ENCODE measurements around the gene LPP. TPM values are rescaled to one million over a fixed set of nuclear protein-coding genes. Genes with fewer than 3 reads are reported as not detected.

The LPP gene
- total and polyA plus RNA-seq, 2 donors (not counting 1 experiment from before 2014, with no cell fraction given), result 7.6 to 81.7 TPM

DNA sequence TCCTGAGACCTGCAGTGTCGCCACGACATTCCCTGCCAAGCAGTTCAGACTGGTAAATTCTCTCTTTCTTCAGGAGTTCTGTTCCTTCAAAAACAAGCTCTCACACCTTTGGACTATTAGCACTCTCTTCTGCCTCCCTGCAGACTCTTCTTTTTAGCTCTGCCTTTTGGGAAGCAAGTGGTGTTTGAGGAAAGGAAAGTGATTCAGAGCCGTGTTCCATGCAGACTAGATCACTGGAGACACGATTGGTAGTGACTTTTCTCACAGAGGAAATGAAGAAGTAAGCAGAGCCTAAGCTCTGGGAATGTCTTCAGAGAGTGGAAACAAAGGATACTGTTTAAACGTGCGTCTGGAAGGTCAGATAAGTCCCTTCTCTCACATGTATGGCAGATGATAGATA is 747.2 kb downstream of the LPP start:
- ATAC-seq (ENCODE audit: low read depth) (no peak), DNase-seq (no peak)
- Histone ChIP-seq H3K4me2 (replicated peaks; ENCODE audit: low read depth, low read length, poor library complexity, severe bottlenecking) (no peak overlapping the region), H3K9ac (ENCODE audit: low read length) (no peak overlapping the region), H3K36me3 (replicated peaks in 1 of 2; ENCODE audit: control extremely low read depth in 1 of 2, control insufficient read depth in 1 of 2, extremely low read depth in 1 of 2, insufficient read depth in 2 of 2, low read length in 1 of 2) (no peaks in the 10 kb centered on the region), H3K27ac (ENCODE audit: low read length in 2 of 2) (no peak overlapping the region), H2AFZ (ENCODE audit: insufficient read depth, low read depth, low read length, poor library complexity, severe bottlenecking) (no peak overlapping the region), H3K9me3 (ENCODE audit: control extremely low read depth in 1 of 3, control insufficient read depth in 2 of 3, insufficient read depth in 1 of 3, low read length in 2 of 3) (peaks cover 0 to 3% (median 1%) of the 10 kb centered on the region in 3 donors), H3K79me2 (ENCODE audit: control insufficient read depth, insufficient read depth, low read length) (no peaks in the 10 kb centered on the region), H3K4me1 (ENCODE audit: control insufficient read depth in 2 of 2, insufficient read depth in 2 of 2, low read length in 2 of 2) (no peaks in the 10 kb centered on the region), H3K4me3 (ENCODE audit: control extremely low read depth in 1 of 5, extremely low read depth in 1 of 5, insufficient read depth in 1 of 5, low read depth in 2 of 5, low read length in 4 of 5) (no peak overlapping the region), H3K27me3 (replicated peaks in 1 of 4; ENCODE audit: control extremely low read depth in 1 of 4, control insufficient read depth in 3 of 4, insufficient read depth in 4 of 4, low read length in 3 of 4) (no peaks in the 10 kb centered on the region), H4K20me1 (ENCODE audit: control insufficient read depth, insufficient read depth, low read length, poor library complexity, severe bottlenecking) (no peaks in the 10 kb centered on the region)
- Mint-ChIP-seq H3K27me3 (no peaks in the 10 kb centered on the region), H3K27ac (no peak overlapping the region), H3K4me3 (no peak overlapping the region), H3K4me1 (no peaks in the 10 kb centered on the region), H3K9me3 (ENCODE audit: insufficient read depth) (no peaks in the 10 kb centered on the region)
- WGBS (ENCODE audit: insufficient coverage), result 94% methylated on average over 4 of the region's 6 CpGs
- intact Hi-C loops (cut with micrococcal nuclease), result no loop called here
- TF ChIP-seq EZH2 (IDR thresholded peaks at IDR 0.05; ENCODE audit: borderline replicate concordance, insufficient read depth, low read depth, low read length, poor library complexity, severe bottlenecking), result no peak
- TF ChIP-seq, protein P1, sequence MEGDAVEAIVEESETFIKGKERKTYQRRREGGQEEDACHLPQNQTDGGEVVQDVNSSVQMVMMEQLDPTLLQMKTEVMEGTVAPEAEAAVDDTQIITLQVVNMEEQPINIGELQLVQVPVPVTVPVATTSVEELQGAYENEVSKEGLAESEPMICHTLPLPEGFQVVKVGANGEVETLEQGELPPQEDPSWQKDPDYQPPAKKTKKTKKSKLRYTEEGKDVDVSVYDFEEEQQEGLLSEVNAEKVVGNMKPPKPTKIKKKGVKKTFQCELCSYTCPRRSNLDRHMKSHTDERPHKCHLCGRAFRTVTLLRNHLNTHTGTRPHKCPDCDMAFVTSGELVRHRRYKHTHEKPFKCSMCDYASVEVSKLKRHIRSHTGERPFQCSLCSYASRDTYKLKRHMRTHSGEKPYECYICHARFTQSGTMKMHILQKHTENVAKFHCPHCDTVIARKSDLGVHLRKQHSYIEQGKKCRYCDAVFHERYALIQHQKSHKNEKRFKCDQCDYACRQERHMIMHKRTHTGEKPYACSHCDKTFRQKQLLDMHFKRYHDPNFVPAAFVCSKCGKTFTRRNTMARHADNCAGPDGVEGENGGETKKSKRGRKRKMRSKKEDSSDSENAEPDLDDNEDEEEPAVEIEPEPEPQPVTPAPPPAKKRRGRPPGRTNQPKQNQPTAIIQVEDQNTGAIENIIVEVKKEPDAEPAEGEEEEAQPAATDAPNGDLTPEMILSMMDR (IDR thresholded peaks at IDR 0.05), result no peak
- POLR2A ChIA-PET, result no interaction called here
- CTCF ChIA-PET, result no interaction called here

DNA sequence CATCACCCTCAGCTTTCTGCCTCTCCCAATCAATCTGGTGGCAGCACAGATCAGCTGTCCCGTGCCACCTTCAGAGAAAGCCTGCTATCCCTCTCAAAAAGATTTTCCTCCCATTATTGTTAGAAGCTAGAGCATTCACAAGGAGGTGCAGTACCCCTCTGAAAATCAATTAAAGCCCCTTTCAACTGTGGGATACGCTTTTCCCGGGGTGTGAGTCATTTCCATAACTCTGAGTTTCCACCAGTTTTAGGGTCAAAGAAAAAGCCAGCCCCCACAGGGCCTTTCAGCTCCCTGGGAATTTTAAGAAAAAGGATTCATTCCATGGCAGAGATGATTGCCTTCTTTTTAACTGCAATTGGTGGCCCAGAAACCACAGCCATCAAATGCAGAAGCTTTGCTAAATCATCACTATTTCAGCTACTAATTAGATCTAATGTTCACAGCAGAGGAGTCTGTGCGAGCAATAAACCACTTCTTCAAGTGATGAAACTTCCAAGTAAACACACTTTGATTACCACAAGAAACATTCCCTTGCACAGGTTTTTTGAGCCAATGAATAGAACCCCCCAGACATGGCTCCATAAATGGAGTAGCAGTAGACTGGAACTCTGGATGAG is 747.8 kb downstream of the LPP start:
- Histone ChIP-seq H4K20me1 (ENCODE audit: control insufficient read depth, insufficient read depth, low read length, poor library complexity, severe bottlenecking) (no peaks in the 10 kb centered on the region), H3K9ac (ENCODE audit: low read length) (no peak overlapping the region), H3K27ac (ENCODE audit: low read length in 2 of 2) (no peak overlapping the region), H3K27me3 (replicated peaks in 1 of 4; ENCODE audit: control extremely low read depth in 1 of 4, control insufficient read depth in 3 of 4, insufficient read depth in 4 of 4, low read length in 3 of 4) (no peaks in the 10 kb centered on the region), H3K4me1 (ENCODE audit: control insufficient read depth in 2 of 2, insufficient read depth in 2 of 2, low read length in 2 of 2) (no peaks in the 10 kb centered on the region), H3K79me2 (ENCODE audit: control insufficient read depth, insufficient read depth, low read length) (no peaks in the 10 kb centered on the region), H3K4me3 (ENCODE audit: control extremely low read depth in 1 of 5, extremely low read depth in 1 of 5, insufficient read depth in 1 of 5, low read depth in 2 of 5, low read length in 4 of 5) (no peak overlapping the region), H3K36me3 (replicated peaks in 1 of 2; ENCODE audit: control extremely low read depth in 1 of 2, control insufficient read depth in 1 of 2, extremely low read depth in 1 of 2, insufficient read depth in 2 of 2, low read length in 1 of 2) (no peaks in the 10 kb centered on the region), H2AFZ (ENCODE audit: insufficient read depth, low read depth, low read length, poor library complexity, severe bottlenecking) (no peak overlapping the region), H3K9me3 (ENCODE audit: control extremely low read depth in 1 of 3, control insufficient read depth in 2 of 3, insufficient read depth in 1 of 3, low read length in 2 of 3) (peaks cover 0 to 3% (median 1%) of the 10 kb centered on the region in 3 donors), H3K4me2 (replicated peaks; ENCODE audit: low read depth, low read length, poor library complexity, severe bottlenecking) (no peak overlapping the region)
- Mint-ChIP-seq H3K9me3 (ENCODE audit: insufficient read depth) (no peaks in the 10 kb centered on the region), H3K27ac (no peak overlapping the region), H3K27me3 (no peaks in the 10 kb centered on the region), H3K4me3 (no peak overlapping the region), H3K4me1 (no peaks in the 10 kb centered on the region)
- TF ChIP-seq, protein P1 (IDR thresholded peaks at IDR 0.05), result no peak
- ChIA-PET CTCF (no interaction called here), POLR2A (no interaction called here)
- ATAC-seq (ENCODE audit: low read depth) (no peak), DNase-seq (no peak)
- intact Hi-C loops (cut with micrococcal nuclease), result no loop called here
- 100% methylated on average over 2 of the region's 4 CpGs for WGBS (ENCODE audit: insufficient coverage)
